C4-2B (cell line): ENCODE measurements around the gene NFASC.

ENCODE experiments used
- ZFX ChIP-seq: fragments of 450-650 bp; IDR thresholded peaks from 2 replicates; pipeline ENCODE4 v1.6.1; 2017
- TF ChIP-seq, protein P1 (sequence below): fragments of 450-650 bp; conservative IDR thresholded peaks from 2 replicates; pipeline ENCODE4 v1.5.1; 2017; ENCODE audit warnings: mild to moderate bottlenecking

- TF ChIP-seq, protein P1, sequence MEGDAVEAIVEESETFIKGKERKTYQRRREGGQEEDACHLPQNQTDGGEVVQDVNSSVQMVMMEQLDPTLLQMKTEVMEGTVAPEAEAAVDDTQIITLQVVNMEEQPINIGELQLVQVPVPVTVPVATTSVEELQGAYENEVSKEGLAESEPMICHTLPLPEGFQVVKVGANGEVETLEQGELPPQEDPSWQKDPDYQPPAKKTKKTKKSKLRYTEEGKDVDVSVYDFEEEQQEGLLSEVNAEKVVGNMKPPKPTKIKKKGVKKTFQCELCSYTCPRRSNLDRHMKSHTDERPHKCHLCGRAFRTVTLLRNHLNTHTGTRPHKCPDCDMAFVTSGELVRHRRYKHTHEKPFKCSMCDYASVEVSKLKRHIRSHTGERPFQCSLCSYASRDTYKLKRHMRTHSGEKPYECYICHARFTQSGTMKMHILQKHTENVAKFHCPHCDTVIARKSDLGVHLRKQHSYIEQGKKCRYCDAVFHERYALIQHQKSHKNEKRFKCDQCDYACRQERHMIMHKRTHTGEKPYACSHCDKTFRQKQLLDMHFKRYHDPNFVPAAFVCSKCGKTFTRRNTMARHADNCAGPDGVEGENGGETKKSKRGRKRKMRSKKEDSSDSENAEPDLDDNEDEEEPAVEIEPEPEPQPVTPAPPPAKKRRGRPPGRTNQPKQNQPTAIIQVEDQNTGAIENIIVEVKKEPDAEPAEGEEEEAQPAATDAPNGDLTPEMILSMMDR: no peak
- no peak for TF ChIP-seq ZFX
Measured at GRCh38 chr1:204923626-204924012, 53.0 kb downstream of the NFASC start.
